DOHH2 (cell line): ENCODE data around the gene EZR.

Experiments
- CTCF ChIP-seq: fragments of 200-600 bp; sonication (generic); IDR thresholded peaks from one replicate; pipeline ENCODE4 v1.5.1; 2014; ENCODE audit warnings: antibody characterized with exemption, mild to moderate bottlenecking, low read depth, low read length; ENCODE audit not compliant: poor library complexity, severe bottlenecking
- EZH2phosphoT487 ChIP-seq: fragments of 200-600 bp; sonication (generic); IDR thresholded peaks from 2 replicates; pipeline ENCODE4 v1.6.1; 2017; ENCODE audit warnings: borderline replicate concordance, mild to moderate bottlenecking, antibody characterized with exemption, low read length, moderate library complexity, mixed read lengths

GRCh38 chr6:158735009-158735408 is 84.2 kb downstream of the EZR start:
- TF ChIP-seq CTCF (no peak), EZH2phosphoT487 (no peak)
